ENCODE results near the gene CGB3.
"Not testable (repeated sequence)": the region's sequence is repeated elsewhere in the genome, so short reads cannot be mapped to it uniquely, and the experiment has no call there.

Gene CGB3

DNA sequence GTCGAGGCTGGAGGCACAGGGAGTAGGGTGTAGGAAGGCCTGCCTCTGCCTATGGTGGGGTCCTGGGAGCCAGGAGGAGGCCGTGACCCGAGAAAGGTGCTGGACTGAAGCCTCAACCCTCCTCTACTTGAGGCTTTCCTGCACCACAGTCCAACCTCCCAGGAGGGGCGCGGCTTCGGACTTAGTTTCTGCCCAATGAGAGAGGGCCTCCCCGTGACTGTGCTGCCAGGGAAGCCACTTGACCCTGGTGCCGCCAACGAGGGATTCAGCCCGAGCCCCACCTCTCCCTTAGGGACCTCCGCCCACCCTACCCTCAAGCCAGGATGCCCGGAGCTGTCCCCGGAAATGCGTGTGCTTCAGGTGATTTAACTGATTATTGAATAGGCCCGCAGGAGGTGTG, at the start of gene CGB3:
Gene CGB3 (minus strand): TSS at position 101 of the 400 bp plus-strand sequence. CDS start 362 bp downstream, outside the sequence.
- DNase-seq (ENCODE audit: extremely low read depth, low read depth); H3K4me3 ChIP-seq (replicated peaks; ENCODE audit: low read depth, low read length): not testable (repeated sequence)

DNA sequence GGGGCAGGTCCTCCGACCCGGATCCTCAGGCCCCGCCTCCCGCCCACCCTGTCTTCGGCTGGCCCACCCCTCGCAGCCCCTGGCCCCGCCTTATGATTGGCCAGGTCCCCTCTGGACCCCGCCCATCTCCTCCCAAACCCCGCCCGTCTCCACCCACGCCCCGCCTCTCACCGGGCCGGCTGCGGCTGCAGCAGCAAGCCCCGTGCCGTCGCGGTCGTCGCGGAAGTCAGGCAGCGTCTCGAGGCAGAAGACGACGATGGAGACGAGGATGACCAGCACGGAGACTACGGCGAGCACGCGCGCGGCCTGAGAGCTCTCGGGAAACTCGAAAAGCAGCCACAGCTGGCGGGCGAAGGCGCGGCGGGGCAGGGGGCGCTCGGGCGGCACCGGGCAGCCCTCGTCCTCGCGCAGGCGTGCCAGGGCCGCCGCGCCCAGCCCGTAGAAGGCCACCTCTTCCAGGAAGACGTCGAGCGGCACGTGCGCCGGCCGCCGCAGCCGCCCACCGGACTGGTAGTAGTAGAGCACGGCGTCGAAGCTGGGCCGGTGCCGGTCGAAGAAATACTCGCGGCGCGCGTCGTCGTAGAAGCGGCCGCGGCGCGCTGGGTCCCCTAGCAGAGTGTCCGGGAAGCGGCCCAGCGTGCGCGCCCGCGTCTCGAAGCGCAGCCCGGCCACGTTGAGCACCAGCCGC, 47.9 kb upstream of the CGB3 start:
- no peak for DNase-seq (ENCODE audit: extremely low read depth, low read depth)
- TF ChIP-seq, protein P1, sequence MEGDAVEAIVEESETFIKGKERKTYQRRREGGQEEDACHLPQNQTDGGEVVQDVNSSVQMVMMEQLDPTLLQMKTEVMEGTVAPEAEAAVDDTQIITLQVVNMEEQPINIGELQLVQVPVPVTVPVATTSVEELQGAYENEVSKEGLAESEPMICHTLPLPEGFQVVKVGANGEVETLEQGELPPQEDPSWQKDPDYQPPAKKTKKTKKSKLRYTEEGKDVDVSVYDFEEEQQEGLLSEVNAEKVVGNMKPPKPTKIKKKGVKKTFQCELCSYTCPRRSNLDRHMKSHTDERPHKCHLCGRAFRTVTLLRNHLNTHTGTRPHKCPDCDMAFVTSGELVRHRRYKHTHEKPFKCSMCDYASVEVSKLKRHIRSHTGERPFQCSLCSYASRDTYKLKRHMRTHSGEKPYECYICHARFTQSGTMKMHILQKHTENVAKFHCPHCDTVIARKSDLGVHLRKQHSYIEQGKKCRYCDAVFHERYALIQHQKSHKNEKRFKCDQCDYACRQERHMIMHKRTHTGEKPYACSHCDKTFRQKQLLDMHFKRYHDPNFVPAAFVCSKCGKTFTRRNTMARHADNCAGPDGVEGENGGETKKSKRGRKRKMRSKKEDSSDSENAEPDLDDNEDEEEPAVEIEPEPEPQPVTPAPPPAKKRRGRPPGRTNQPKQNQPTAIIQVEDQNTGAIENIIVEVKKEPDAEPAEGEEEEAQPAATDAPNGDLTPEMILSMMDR (IDR thresholded peaks at IDR 0.05; ENCODE audit: low read depth, low read length, missing control alignments) = no peak
- H3K4me3 ChIP-seq (replicated peaks; ENCODE audit: low read depth, low read length) = no peak overlapping the region

DNA sequence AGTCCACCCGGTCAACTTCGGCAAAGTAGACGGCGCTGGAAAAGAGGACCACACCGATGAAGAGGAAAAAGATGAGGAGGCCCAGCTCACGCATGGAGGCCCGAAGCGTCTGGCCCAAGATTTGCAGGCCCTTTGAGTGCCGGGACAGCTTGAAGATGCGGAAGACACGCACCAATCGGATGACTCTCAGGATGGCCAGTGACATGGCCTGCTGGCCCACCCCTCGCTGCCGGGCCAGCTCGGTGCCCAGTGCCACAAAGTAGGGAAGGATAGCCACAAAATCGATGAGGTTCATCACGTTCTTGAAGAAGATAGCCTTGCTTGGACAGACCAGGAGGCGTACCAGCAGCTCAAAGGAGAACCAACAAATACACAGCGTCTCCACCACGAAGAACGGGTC, 46.3 kb upstream of the CGB3 start:
- TF ChIP-seq, protein P1 (IDR thresholded peaks at IDR 0.05; ENCODE audit: low read depth, low read length, missing control alignments) = no peak
- H3K4me3 ChIP-seq (replicated peaks; ENCODE audit: low read depth, low read length) = no peak overlapping the region
- no peak for DNase-seq (ENCODE audit: extremely low read depth, low read depth)

DNA sequence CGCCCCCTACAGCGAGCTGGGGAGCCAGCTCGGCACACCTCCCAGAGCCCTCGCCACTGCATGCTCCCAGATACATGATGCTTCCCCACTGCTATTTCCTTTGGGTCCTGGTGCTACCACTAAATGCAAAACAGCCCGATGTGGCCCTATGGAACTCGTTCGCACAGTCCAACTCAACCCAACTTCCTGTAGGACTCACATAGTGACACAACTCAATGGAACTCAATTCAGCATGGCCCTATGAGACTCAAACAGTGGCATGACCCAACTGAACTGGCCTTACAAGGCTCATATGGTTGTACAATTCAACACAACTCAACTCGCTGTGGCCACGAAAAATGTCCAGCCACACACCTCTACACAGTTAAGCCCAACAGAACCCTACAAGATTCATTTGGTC, 44.9 kb upstream of the CGB3 start:
- DNase-seq (ENCODE audit: extremely low read depth, low read depth) = no peak
- TF ChIP-seq, protein P1 (IDR thresholded peaks at IDR 0.05; ENCODE audit: low read depth, low read length, missing control alignments) = no peak
- H3K4me3 ChIP-seq (replicated peaks; ENCODE audit: low read depth, low read length) = no peak overlapping the region

DNA sequence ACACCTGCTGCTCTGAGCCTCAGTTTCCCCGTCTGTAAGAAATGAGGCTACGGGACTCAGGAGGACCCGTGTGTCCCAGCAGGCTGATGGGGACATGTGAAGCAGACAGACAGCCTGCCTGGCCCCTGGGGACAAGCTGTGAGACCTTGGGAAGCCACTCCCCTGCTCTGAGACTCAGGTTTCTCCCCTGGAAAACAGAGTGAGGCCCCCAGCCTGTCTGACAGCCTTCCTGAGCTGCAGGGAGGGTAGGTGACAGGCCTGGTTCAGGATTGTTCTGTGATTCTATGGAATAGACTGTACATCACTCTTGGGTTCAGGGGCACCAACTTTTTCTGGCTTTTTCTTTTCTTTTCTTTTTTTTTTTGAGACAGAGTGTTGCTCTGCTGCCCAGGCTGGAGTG, 43.4 kb upstream of the CGB3 start:
- no peak overlapping the region for H3K4me3 ChIP-seq (replicated peaks; ENCODE audit: low read depth, low read length)
- TF ChIP-seq, protein P1 (IDR thresholded peaks at IDR 0.05; ENCODE audit: low read depth, low read length, missing control alignments) = no peak
- no peak for DNase-seq (ENCODE audit: extremely low read depth, low read depth)

DNA sequence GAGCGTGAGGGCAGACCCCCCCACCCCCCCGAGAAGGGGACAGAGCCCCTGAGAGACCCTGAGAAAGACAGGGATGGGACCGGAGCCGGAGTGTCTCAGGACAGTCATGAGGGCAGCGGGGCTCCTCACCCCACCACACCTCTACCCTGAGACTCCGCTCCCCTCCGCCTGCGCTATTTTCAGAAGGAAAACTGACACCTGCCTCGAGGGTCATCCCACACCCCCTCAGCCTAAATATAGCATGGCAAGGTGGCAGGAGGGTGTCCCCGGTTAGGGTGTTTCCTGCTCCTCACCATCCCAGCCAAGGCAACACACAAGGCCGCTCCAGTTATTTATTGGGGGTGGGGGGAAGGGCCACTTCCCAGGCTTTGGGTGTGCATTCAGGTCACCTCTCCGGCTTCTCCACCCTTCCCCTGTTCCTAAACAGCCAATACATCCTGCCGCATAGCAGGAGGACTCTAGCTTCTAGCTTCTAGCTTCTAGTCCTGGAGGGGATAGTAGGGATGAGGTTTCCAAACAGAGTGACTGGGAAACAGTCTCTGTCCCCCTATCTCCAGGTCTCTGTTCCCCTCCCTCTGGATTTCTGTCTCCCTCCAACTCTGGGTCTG, 41.9 kb upstream of the CGB3 start:
- DNase-seq (ENCODE audit: extremely low read depth, low read depth) = no peak
- no peak overlapping the region for H3K4me3 ChIP-seq (replicated peaks; ENCODE audit: low read depth, low read length)
- TF ChIP-seq, protein P1 (IDR thresholded peaks at IDR 0.05; ENCODE audit: low read depth, low read length, missing control alignments) = no peak

DNA sequence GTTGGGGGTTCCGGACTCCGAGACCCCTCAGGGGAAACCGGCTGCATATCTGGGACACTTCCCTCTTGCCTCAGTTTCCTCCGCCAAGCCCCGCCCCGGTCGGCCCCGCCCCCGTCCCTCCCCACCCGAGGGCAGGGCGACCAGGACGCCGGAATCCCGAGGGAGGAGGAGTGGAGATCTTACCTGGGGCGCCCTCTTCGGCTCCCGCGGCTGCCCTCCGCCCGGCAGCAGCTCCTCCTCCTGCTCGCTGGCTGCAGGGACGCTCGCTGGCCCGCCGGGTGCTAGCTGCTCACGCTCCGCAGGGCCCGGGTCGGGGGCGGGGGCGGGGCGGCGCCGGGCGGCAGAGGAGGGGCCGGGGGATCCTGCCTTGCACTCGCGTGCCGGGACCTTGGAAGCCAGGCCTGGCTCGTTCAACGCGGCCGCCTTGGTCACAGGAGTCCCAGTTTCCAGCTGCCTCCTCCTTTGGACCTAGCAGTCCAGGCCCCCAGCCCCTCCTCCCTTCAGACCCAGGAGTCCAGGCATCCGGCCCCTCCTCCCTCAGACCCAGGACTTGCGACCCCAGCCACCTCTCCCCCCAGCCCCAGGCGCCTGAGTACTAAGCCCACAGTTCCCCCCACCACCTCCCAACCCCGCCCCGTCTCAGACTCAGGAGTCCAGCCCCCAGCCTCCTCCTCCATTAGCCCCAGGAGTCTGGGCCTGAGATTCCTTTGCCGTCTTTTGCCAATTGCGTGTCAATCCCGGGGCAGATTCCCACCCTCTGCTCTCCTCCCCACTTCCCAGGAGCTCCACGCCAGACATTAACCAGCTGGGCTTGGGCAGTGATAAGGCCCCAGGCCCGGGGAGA, 40.9 kb upstream of the CGB3 start, which contains the start of gene NTF4:
Gene NTF4 (minus strand): TSS at position 51 of the 844 bp plus-strand sequence. CDS start 2,821 bp downstream, outside the sequence.
- DNase-seq (ENCODE audit: extremely low read depth, low read depth) = no peak
- TF ChIP-seq, protein P1 (IDR thresholded peaks at IDR 0.05; ENCODE audit: low read depth, low read length, missing control alignments) = no peak
- H3K4me3 ChIP-seq (replicated peaks; ENCODE audit: low read depth, low read length) = no peak within 1 kb of the TSS

Data from HFF-Myc (cell line).